Activated CD8-positive, alpha-beta memory T cell treated with anti-CD3 and anti-CD28 coated beads, Interleukin-2, amount 10 ng/mL, durations not matched to agents 7 days and 5 days (primary cell): ENCODE results near the gene PTCD3. TPM values are rescaled to one million over a fixed set of nuclear protein-coding genes. Genes with fewer than 3 reads are reported as not detected.
A peak's percentile ranks its signal among the peaks of the same experiment; 100 is the strongest.

Source experiments
- ATAC-seq: fragments of 150-1000 bp; cut with Tn5 transposase; one replicate; pipeline ENCODE4 v1.10.0; 2021; ENCODE audit warnings: moderate library complexity
- CTCF ChIA-PET: fragments of 350-600 bp; sonication (Branson Sonifier 250); formaldehyde crosslinking; loops from one replicate; lab custom pipeline; 2021; ENCODE audit warnings: antibody characterized with exemption; lab: Charles Lee
- DNase-seq: peaks from one replicate; pipeline ENCODE4 v3.0.0-alpha.2; 2020
- H3K27ac Mint-ChIP-seq: one replicate; pipeline ENCODE4 v1.8.0; 2021; ENCODE audit warnings: mild to moderate bottlenecking, mixed read lengths
- H3K27me3 Mint-ChIP-seq: one replicate; pipeline ENCODE4 v1.8.0; 2021; ENCODE audit warnings: mixed read lengths
- H3K36me3 Mint-ChIP-seq: one replicate; pipeline ENCODE4 v1.8.0; 2021; ENCODE audit warnings: mild to moderate bottlenecking, mixed read lengths
- H3K4me1 Mint-ChIP-seq: one replicate; pipeline ENCODE4 v1.8.0; 2021; ENCODE audit warnings: mixed read lengths
- H3K4me3 Mint-ChIP-seq: one replicate; pipeline ENCODE4 v1.8.0; 2021; ENCODE audit warnings: mild to moderate bottlenecking, moderate library complexity, mixed read lengths
- H3K9me3 Mint-ChIP-seq: one replicate; pipeline ENCODE4 v1.8.0; 2022; ENCODE audit warnings: low read depth, mixed read lengths
- total RNA-seq, 2 experiments: library from RNA; stranded (reverse); gene quantifications; one replicate each; pipeline ENCODE4 v1.2.3, GENCODE V29; 2021

The PTCD3 gene
- total RNA-seq, 2 experiments from 2014 or later: 164 to 172 TPM

DNA sequence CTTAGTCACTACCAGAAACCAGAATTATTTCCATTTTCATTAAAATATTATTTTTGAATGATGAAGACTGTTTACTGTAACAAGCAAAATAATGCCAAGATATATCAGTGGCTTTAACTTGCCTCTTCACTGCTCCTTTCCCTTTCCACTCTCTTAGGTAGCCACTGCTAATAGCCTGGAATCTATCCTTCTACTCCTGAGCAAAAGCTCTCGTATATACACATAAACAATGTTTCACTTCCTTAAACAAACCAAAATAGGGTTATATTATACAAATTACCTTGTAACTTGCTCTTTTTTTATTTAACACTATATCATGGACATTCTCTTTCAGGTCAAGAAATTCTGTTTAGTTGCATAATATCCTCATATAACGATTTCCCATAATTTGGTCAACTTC, 68.4 kb downstream of the PTCD3 start:
- Mint-ChIP-seq H3K4me1 (peaks cover 26% of the 10 kb centered on the region), H3K36me3 (peaks cover 50% of the 10 kb centered on the region)
- CTCF ChIA-PET: interaction anchor here (0.5 kb wide), 1 partner anchor 689 kb away, joined by 3 read pairs; no protein-coding TSS in a partner anchor

DNA sequence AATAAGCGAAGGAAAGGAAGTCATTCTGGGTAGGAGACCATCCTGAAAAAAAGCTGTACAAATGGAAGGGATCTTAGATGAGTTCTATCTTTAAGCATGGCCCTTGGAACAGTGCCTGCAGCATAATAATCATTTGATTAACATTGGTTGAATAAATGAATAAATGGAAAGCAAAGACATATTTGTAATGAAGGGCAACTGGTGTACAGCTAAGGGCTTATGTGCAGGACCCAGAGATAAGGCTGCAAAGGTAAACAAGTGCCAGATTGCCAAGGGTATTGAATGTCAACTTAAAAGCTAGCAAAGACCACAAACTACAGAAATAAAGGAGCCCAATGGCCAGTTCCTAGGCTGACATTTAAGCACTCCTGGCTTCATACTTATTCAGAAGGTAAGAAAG, 69.8 kb downstream of the PTCD3 start:
- H3K27me3 Mint-ChIP-seq: no peaks in the 10 kb centered on the region
- no peak overlapping the region for H3K27ac Mint-ChIP-seq
- DNase-seq: no peak
- no peak overlapping the region for H3K4me3 Mint-ChIP-seq
- peaks cover 48% of the 10 kb centered on the region for H3K36me3 Mint-ChIP-seq
- ATAC-seq: no peak
- CTCF ChIA-PET: interaction anchor here (1.2 to 1.3 kb wide), 2 partner anchors 63 to 538 kb away, joined by 3 to 4 read pairs; no protein-coding TSS in a partner anchor
- peaks cover 24% of the 10 kb centered on the region for H3K4me1 Mint-ChIP-seq
- H3K9me3 Mint-ChIP-seq: no peaks in the 10 kb centered on the region

More for the DNA sequence above, 68.4 kb downstream of the PTCD3 start:
- H3K27me3 Mint-ChIP-seq: no peaks in the 10 kb centered on the region
- no peak overlapping the region for H3K4me3 Mint-ChIP-seq
- H3K27ac Mint-ChIP-seq: peak overlapping the region; percentile 45
- ATAC-seq (no peak), DNase-seq (no peak)
- H3K9me3 Mint-ChIP-seq: no peaks in the 10 kb centered on the region

DNA sequence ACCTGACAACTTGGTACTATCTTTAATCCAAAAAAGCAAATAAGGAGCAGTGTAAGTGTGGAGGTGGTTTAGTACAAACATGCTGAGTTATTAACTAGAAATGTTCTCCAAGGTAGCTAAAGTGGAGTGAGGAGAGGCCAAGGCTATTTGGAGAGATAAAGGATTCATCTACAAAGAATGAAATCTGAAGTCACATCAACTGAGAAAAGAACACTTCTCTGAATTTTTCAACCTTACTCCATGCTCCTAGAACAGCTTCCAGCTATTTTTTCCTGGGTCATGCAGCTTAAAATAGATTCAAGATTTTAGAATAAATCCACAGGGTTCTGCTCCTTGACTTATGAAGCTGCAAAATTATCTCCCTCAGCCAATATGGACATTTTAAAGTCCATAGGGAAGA, 70.6 kb downstream of the PTCD3 start:
- H3K9me3 Mint-ChIP-seq: no peaks in the 10 kb centered on the region
- H3K27ac Mint-ChIP-seq: no peak overlapping the region
- H3K36me3 Mint-ChIP-seq: peaks cover 43% of the 10 kb centered on the region
- peaks cover 22% of the 10 kb centered on the region for H3K4me1 Mint-ChIP-seq
- no peaks in the 10 kb centered on the region for H3K27me3 Mint-ChIP-seq
- DNase-seq: no peak
- ATAC-seq: no peak
- H3K4me3 Mint-ChIP-seq: no peak overlapping the region
- CTCF ChIA-PET: interaction anchor here (0.7 to 1.4 kb wide), 4 partner anchors 10 to 588 kb away, joined by 3 to 4 read pairs (median 4); no protein-coding TSS in a partner anchor

GRCh38 chr2:86185517-86186212, 79.6 kb downstream of the PTCD3 start:
- H3K27ac Mint-ChIP-seq: peak overlapping the region; percentile 89
- CTCF ChIA-PET: interaction anchor here (0.7 to 3.0 kb wide), 7 partner anchors 8 to 358 kb away, joined by 3 to 10 read pairs (median 4); partner anchors contain the start of genes IMMT and PTCD3

DNA sequence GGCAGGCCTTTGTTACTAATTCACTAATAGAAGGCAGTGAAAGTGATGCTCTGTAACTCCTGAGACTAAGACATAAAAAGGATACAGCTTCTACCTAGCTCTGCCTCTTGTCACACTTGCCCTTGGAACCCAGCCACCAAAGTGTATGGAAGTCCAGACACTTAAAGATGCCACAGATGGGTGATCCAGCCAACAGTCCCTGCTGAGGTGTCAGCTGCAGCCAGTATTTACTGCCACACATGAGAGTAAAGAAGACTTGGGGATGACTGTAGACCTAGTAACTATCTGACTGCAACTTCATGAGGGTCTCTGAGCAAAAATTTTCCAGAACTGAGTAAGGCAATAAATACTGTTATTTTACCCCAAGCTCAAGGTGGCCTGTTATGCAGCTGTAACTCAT, 80.4 kb downstream of the PTCD3 start:
- no peaks in the 10 kb centered on the region for H3K9me3 Mint-ChIP-seq
- no peaks in the 10 kb centered on the region for H3K27me3 Mint-ChIP-seq
- ATAC-seq: peak; percentile 29
- H3K4me3 Mint-ChIP-seq: peak overlapping the region; percentile 46
- no peak for DNase-seq
- CTCF ChIA-PET: interaction anchor here (0.7 to 3.0 kb wide), 7 partner anchors 9 to 549 kb away, joined by 3 to 10 read pairs (median 4); partner anchors contain the start of genes IMMT and PTCD3
- H3K36me3 Mint-ChIP-seq: peaks cover 36% of the 10 kb centered on the region
- peak overlapping the region; percentile 89 for H3K27ac Mint-ChIP-seq
- peaks cover 78% of the 10 kb centered on the region for H3K4me1 Mint-ChIP-seq

More at GRCh38 chr2:86185517-86186212, 79.6 kb downstream of the PTCD3 start:
- Mint-ChIP-seq H3K9me3 (no peaks in the 10 kb centered on the region), H3K4me1 (peaks cover 72% of the 10 kb centered on the region), H3K27me3 (no peaks in the 10 kb centered on the region), H3K4me3 (peak overlapping the region; percentile 46), H3K36me3 (peaks cover 29% of the 10 kb centered on the region)
- peak; percentile 71 for ATAC-seq
- DNase-seq: no peak

DNA sequence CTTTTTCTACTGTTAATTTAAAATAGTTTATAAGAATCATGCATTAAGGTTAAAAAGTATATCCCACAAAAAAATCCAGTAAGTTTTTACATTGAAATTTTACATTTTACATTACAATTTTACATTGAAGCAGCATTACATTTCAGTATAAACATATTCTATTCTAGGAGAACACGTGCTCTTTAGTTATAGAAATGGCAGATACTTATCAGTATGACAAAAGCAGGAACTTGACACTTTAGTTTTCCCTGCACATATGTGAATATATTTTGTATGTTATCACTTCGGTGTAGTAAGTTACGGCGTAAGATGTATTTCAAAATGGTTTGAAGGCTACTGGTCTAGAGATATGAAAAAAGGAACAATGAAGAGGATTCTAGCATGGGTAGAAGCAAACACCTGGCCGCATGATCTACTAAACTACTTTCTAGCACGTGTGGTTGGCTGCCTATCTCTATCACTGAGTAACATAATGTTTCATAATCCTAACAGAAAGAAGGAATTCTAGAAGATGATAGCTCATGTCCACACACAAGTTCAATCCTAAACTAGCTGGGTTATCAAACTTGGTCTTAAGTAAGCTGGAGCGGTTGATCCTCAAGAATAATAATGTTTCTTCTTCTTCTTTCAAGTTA, 83.9 kb downstream of the PTCD3 start:
- Mint-ChIP-seq H3K4me1 (peaks cover 80% of the 10 kb centered on the region), H3K27me3 (no peaks in the 10 kb centered on the region), H3K9me3 (no peaks in the 10 kb centered on the region), H3K4me3 (no peak overlapping the region), H3K36me3 (peaks cover 47% of the 10 kb centered on the region), H3K27ac (no peak overlapping the region)
- ATAC-seq (no peak), DNase-seq (no peak)
- CTCF ChIA-PET: no interaction called here

Other genes with a start within 250 kb of the PTCD3 start
- gene ST3GAL5, start 217.2 kb upstream of the PTCD3 start, total RNA-seq: 10 to 100 TPM; 73.9 to 74.0 TPM
- 10 to 100 TPM; 38.2 to 51.2 TPM for gene POLR1A, start 349 bp upstream of the PTCD3 start, total RNA-seq
- gene IMMT, start 89.2 kb downstream of the PTCD3 start, total RNA-seq: 100 to 1,000 TPM; 130 to 162 TPM
- 10 to 100 TPM; 46.3 to 66.3 TPM for gene MRPL35, start 93.2 kb downstream of the PTCD3 start, total RNA-seq
- gene REEP1, start 231.4 kb downstream of the PTCD3 start, total RNA-seq: under 1 TPM in 1 of 2 experiments, not detected in 1; 0.16 TPM